ENCODE data around the gene GCGR.

The GCGR gene

DNA sequence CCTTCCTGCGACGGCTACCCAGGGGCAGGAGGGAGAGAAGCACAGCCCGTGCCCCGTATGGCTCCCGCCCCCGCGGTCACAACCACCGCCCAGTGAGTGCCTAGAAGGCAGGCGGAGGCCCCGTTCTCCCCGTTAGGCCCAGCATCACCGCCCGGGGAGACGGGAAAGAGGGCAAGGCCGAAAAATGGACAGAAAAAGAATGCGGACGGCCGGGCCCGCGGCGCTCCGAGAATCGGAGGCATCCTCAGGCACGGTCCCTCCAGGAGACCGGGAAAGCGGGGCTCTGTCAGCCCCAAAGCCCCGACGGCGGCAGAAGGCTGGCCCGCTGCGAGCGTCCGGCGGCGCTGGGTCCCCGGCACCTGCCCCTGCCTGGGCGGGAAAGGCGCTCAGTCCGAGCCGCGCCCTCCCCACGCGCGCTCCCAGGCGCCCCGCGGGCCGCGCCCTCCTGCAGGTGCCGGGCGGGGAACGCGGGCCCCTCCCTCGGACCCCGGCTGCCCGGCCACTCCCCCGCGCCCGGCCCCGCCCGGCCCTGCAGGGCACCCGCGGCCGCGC is 28.7 kb downstream of the GCGR start:
- no peak for DNase-seq
- in situ Hi-C loops (cut with HindIII; ENCODE audit: low pct_ligation_motif_present, low sequenced_read_pairs) = no loop called here
- H3K27ac ChIP-seq = peak overlapping the region; percentile 66
- H3K27me3 ChIP-seq (replicated peaks) = no peaks in the 10 kb centered on the region
- peak overlapping the region; percentile 71 for H3K4me3 ChIP-seq (ENCODE audit: low read depth, low read length)
- TF ChIP-seq, protein P1, sequence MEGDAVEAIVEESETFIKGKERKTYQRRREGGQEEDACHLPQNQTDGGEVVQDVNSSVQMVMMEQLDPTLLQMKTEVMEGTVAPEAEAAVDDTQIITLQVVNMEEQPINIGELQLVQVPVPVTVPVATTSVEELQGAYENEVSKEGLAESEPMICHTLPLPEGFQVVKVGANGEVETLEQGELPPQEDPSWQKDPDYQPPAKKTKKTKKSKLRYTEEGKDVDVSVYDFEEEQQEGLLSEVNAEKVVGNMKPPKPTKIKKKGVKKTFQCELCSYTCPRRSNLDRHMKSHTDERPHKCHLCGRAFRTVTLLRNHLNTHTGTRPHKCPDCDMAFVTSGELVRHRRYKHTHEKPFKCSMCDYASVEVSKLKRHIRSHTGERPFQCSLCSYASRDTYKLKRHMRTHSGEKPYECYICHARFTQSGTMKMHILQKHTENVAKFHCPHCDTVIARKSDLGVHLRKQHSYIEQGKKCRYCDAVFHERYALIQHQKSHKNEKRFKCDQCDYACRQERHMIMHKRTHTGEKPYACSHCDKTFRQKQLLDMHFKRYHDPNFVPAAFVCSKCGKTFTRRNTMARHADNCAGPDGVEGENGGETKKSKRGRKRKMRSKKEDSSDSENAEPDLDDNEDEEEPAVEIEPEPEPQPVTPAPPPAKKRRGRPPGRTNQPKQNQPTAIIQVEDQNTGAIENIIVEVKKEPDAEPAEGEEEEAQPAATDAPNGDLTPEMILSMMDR (IDR thresholded peaks at IDR 0.05; ENCODE audit: low read depth, low read length, missing control alignments) = no peak
- H3K36me3 ChIP-seq (replicated peaks) = no peaks in the 10 kb centered on the region

DNA sequence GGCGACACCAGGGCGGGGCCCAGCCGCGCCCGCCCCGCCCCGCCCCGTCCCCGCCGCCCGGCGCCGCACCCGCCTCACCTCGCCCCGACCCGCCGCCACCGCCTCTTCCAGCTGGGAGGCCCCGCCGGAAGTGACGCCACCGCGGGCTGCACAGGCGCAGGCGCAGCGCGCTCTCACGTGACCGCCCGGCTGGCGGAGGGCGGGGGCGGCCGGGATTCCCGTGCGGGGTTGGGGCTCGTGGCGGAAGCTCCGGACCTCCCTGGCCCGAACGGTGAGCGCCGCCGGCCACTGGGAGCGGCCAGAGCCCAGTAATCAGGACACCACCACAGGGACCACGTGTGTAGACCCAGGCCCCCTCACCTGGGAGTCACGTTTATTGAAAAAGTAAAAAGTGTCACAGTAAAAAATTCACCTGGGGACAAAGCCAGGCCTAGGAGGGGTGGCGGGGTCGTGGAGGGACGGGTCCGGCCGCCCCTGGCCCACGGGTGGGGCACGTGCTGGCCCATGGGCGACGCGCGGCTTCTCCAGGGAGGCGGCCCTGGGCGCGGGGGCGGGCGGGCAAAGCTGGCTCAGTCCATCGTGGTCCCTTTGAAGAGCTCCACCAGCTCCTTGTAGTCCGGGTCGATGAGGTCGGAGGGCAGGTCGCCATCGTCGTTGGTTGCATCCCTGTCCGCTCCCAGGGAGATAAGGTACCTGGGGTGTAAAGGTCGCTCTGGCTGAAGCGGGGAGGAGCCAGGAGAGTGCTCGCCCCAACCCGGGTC is 29.4 kb downstream of the GCGR start, which contains the start of gene MCRIP1:
MCRIP1 (minus strand) TSS at position 132 of the 761 bp plus-strand sequence. CDS start 8,785 bp downstream, outside the sequence.
- H3K27me3 ChIP-seq (replicated peaks) = no peaks in the 10 kb centered on the region
- no peaks in the 10 kb centered on the region for H3K36me3 ChIP-seq (replicated peaks)
- in situ Hi-C loops (cut with HindIII; ENCODE audit: low pct_ligation_motif_present, low sequenced_read_pairs) = no loop called here
- H3K27ac ChIP-seq = peak within 1 kb of the TSS; percentile 90
- DNase-seq = peak; percentile 85
- peak within 1 kb of the TSS; percentile 71 for H3K4me3 ChIP-seq (ENCODE audit: low read depth, low read length)
- TF ChIP-seq, protein P1 (IDR thresholded peaks at IDR 0.05; ENCODE audit: low read depth, low read length, missing control alignments) = no peak

DNA sequence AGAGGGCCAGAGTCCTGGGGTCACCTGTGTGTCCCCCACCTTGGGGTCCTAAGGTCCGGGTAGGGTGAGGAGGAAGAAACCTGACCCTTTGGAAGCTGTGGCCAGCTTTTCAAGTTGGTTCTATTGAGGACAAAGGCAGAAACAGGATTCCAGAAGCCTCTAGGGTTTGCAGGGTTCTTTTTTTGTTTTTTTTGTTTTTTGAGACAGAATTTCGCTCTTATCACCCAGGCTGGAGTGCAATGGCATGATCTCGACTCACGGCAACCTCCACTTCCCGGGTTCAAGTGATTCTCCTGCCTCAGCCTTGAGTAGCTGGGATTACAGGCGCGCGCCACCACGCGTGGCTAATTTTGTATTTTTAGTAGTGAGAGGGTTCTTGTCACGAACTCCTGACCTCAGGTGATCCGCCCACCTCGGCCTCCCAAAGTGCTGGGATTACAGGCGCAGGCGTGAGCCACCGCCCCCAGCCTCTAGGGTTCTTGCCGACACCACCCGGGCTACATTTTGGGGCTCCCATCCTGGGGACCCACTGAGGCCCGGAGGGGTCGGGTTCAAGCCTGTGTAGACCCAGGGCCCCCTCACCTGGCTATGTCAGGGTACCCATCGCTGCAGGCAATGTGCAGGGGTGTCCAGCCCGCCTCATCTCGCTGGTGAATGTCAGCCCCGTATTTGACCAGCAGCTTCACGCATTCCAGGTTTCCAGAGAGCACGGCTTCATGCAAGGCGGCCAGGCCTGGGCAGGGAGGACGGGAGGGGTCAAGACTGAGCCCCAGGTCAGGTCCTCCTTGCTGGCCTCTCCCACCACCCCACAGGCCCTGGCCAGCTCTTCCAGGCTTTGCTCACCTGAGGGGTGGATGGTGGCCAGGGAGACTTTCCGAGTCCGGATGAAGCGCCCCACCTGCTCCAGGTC is 30.2 kb downstream of the GCGR start:
- no peak for DNase-seq
- TF ChIP-seq, protein P1 (IDR thresholded peaks at IDR 0.05; ENCODE audit: low read depth, low read length, missing control alignments) = no peak
- peak overlapping the region; percentile 90 for H3K27ac ChIP-seq
- H3K27me3 ChIP-seq (replicated peaks) = no peaks in the 10 kb centered on the region
- in situ Hi-C loops (cut with HindIII; ENCODE audit: low pct_ligation_motif_present, low sequenced_read_pairs) = no loop called here
- H3K36me3 ChIP-seq (replicated peaks) = no peaks in the 10 kb centered on the region
- peak overlapping the region; percentile 68 for H3K4me3 ChIP-seq (ENCODE audit: low read depth, low read length)

DNA sequence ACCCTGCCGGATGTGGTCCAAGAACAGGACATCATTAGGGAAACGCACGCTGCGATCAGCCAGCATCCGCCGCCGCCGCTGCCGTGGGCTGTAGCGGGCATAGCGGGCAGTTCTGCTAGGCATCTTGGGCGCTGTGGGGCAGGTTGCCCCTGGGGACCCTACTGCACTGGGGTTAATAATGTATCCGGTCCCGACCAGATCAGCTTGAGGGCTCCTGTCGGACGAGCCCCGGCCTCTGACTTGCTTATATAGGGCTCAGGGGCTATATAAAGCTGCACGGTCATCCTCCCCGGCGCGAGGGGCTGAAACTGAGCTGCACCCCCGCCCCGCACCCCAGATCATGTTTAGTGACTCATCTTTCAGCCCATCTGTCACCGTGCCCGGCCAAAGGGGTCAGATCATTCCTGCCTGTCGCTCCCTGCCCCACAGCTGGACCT is 30.9 kb downstream of the GCGR start, which contains the start of gene PPP1R27:
PPP1R27 (minus strand) TSS at position 220 of the 437 bp plus-strand sequence; CDS start at position 123, 97 bp downstream.
- Histone ChIP-seq H3K36me3 (replicated peaks) (no peaks in the 10 kb centered on the region), H3K4me3 (ENCODE audit: low read depth, low read length) (peak within 1 kb of the TSS; percentile 68), H3K27me3 (replicated peaks) (no peaks in the 10 kb centered on the region), H3K27ac (no peak within 1 kb of the TSS)
- TF ChIP-seq, protein P1 (IDR thresholded peaks at IDR 0.05; ENCODE audit: low read depth, low read length, missing control alignments) = no peak
- in situ Hi-C loops (cut with HindIII; ENCODE audit: low pct_ligation_motif_present, low sequenced_read_pairs) = no loop called here
- no peak for DNase-seq

DNA sequence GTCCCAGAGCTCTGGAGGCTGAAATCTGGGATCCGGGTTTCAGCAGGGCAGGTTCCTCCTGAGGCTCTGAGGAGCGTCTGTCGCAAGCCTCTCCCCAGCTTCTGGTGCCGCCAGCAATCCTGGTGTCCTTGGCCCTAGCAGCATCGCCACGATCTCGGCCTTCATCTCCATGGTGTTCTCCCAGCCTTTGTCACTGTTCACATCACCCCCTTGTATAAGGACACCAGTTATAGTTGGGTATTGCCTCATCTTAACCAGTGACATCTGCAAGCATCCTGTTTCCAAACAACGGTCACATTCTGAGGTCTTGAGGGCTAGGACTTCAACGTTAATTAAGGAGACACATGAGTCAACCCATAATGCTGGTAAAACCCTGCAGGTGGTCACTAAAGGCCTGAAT is 33.7 kb downstream of the GCGR start:
- Histone ChIP-seq H3K27ac (no peak overlapping the region), H3K36me3 (replicated peaks) (peaks cover 8% of the 10 kb centered on the region), H3K4me3 (ENCODE audit: low read depth, low read length) (no peak overlapping the region), H3K27me3 (replicated peaks) (no peaks in the 10 kb centered on the region)
- no peak for DNase-seq
- in situ Hi-C loops (cut with HindIII; ENCODE audit: low pct_ligation_motif_present, low sequenced_read_pairs) = no loop called here
- TF ChIP-seq, protein P1 (IDR thresholded peaks at IDR 0.05; ENCODE audit: low read depth, low read length, missing control alignments) = no peak

Data from brain microvascular endothelial cell (primary cell).